MV-4-11 (cell line): ENCODE results near the gene TBC1D32.
"Not testable (repeated sequence)": the region's sequence is repeated elsewhere in the genome, so short reads cannot be mapped to it uniquely, and the experiment has no call there.

ENCODE experiments used
- DNase-seq: peaks from one replicate; lab custom pipeline; 2025; lab: John Stamatoyannopoulos, UW

The TBC1D32 gene

GRCh38 chr6:121319603-121320002 lies 14.7 kb downstream of the TBC1D32 start:
- DNase-seq = no peak

GRCh38 chr6:121319112-121319553 lies 15.1 kb downstream of the TBC1D32 start:
- no peak for DNase-seq

DNA sequence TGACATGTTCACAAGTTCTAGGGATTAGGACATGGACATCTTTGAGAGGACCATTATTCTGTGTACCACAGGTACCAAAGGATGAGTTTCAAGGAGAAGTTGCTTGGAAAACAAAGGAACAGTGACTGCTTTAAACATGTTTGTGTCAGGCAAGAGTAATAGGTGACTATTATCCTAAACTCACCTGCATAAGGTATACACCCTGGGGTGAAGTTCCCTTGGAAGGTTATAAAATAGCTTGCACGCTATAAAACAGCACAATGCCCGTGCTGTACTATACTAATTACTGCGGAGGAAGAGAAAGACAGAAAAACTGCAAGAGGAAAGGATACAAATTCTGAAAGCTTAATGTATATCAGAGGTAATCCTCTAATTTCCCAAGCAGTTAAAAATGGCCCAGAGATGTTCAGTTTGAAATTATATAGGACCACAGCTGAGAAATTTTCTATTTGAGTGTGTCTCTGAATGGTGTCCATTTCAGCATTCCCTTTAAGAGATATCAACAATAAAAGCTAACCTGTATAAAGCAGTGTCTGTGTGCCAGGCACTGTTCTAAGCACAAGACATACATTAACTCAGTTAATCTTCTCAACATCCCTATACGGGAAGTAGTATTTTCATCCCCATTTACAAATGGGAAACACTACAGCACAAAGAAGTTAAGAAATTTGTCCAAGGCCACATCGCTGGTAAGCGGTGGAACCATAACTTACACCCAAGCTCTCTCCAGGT lies 19.7 kb downstream of the TBC1D32 start:
- DNase-seq = no peak

DNA sequence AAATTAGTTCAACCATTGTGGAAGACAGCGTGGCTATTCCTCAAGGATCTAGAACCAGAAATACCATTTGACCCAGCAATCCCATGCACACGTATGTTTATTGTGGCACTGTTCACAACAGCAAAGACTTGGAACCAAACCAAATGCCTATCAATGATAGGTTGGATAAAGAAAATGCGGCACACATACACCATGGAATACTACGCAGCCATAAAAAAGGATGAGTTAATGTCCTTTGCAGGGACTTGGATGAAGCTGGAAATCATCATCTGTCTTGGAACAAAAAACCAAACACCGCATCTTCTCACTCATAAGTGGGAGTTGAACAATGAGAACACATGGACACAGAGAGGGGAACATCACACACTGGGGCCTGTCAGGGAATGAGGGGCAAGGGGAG lies 22.5 kb downstream of the TBC1D32 start:
- DNase-seq = not testable (repeated sequence)

DNA sequence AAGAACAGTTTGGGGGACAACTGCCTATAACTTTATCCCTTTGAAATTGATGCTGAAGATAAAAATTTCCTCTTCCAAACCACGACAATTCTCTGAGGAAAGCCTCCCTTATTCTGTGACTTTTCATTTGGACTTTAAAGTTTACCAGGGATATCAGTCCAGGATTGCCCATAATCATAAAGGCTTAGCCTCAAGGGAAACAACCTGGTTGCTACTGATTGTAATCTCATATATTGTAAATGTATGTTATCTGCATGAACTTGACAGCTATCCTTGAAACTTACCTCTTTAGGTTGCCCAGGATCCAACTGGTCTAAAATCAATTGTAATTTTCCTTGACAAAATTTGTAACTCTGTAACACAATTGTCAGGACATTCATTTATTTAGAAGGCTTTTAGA lies 23.8 kb downstream of the TBC1D32 start:
- no peak for DNase-seq

DNA sequence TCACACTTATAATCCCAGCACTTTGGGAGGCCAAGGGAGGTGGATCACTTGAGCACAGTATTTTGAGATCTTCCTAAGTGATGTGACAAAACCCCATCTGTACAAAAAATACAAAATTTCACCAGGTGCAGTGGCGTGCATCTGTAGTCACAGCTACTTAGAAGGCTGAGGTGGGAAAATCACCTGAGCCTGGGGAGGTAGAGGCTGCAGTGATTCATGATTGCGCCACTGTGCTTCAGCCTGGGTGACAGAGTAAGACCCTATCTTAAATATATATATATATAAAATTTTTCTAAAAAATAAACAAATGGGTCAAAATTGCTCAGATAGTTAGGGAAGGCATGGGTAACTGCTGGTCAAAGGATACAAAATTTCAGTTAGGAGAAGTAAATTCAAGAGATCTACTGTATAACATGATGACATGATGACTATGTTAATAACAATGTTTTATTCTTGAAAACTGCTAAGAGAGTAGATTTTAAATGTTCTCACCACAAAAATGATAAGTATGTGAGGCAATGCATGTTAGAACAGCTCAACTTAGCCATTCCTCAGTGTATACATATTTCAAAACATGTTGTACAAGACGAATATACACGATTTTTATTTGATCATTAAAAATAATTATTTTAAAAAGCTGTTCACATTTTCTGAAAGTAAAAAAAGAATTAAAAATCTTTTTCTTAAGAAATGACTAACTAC lies 24.4 kb downstream of the TBC1D32 start:
- DNase-seq = no peak

GRCh38 chr6:121305957-121306607 lies 28.2 kb downstream of the TBC1D32 start:
- peak; percentile 41 for DNase-seq

GRCh38 chr6:121302882-121303281 lies 31.4 kb downstream of the TBC1D32 start:
- DNase-seq = no peak

DNA sequence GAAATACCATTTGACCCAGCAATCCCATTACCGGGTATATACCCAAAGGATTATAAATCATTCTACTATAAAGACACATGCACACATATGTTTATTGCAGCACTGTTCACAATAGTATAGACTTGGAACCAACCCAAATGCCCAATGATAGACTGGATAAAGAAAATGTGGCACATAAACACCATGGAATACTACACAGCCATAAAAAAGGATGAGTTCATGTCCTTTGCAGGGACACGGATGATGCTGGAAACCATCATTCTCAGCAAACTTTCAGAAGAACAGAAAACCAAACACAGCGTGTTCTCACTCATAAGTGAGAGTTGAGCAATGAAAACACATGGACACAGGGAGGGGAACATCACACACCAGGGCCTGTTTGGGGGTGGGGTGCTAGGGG lies 33.1 kb downstream of the TBC1D32 start:
- not testable (repeated sequence) for DNase-seq

DNA sequence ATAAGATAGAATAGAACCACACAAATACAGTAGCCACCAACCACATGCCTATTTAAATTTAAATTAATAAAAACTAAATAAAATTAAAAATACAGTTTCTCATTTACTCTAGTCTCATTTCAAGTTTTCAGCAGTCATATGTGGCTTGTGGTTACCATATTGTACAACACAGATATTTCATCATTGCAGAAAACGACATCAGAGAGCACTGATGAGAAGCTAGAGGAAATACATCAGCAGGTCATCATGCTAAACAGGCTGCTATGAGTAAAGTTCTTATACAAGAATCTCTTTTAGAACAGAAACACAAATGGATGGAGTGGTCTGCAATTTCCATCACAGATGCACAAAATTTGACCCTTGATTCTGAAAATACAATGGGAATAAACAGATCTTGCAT lies 36.6 kb downstream of the TBC1D32 start:
- DNase-seq = peak; percentile 90

GRCh38 chr6:121285041-121285440 lies 49.2 kb downstream of the TBC1D32 start:
- DNase-seq = no peak

GRCh38 chr6:121274666-121275295 lies 59.5 kb downstream of the TBC1D32 start:
- peak; percentile 21 for DNase-seq

DNA sequence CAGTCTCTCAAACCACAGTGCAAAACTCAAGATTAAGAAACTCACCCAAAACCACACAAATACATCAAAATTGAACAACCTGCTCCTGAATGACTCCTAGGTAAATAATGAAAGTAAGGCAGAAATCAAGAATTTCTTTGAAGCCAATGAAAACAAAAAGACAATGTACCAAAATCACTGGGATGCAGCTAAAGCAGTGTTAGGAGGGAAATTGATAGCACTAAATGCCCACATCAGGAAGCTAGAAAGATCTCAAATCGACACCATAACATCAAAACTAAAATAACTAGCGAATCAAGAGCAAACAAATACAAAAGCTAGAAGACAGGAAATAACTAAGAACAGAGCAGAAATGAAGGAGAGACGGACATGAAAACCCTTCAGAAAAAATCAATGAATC lies 70.5 kb downstream of the TBC1D32 start:
- DNase-seq = no peak

DNA sequence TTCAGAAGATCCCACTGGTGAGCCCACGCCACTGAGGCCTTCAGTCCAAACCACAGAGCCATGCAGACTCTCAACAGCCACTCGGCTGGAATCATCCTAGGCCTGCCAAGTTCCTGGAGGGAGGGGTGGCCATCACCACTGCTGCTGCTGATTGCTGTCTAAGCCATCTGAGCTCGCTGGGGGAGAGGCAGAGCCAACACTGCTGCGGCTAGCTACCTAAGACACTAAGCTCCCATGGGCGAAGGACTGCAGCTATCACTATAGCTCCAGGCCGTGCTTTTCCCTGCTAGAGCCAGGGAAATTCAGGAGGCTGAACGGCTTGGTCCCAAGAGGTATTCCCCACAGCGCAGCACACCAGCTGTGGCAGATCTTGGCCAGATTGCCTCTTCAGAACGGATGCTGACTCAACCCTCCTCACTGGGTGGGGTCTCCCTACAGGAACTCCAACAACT lies 73.6 kb downstream of the TBC1D32 start:
- no peak for DNase-seq

DNA sequence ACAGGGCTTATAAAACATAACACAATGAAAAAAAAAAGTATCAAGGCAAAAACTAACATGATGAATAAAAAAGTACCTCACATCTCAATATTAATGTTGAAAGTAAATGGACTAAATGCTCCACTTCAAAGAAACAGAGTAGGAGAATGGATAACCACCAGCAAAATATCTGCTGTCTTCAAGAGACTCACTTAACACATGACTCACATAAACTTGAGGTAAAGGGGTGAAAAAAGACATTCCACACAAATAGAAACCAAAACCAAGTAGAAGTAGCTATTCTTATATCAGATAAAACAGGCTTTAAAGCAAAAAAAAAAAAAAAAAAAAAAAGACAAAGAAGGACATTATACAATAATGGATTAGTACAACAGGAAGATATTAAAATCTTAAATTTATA lies 86.9 kb downstream of the TBC1D32 start:
- peak; percentile 13 for DNase-seq

GRCh38 chr6:121242386-121242785 lies 91.9 kb downstream of the TBC1D32 start:
- DNase-seq = no peak

DNA sequence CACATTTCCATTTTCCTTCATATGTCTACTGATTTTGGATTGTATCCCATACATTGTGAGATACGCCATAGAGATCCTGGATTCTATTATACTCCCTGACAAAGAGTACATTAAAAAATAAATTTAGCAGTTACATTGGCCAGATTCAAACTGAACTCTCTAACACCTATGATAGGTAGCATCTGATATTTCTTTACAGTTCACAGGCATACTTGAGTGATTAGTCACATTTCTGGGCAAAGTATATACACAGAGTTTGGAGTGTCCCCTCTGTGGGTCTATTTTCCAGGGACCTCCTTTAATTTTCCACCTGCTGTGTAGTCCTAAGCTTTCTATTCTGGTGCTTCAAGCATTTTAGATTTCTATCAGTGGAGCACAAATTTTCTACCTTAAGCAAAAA lies 96.4 kb downstream of the TBC1D32 start:
- DNase-seq = no peak

DNA sequence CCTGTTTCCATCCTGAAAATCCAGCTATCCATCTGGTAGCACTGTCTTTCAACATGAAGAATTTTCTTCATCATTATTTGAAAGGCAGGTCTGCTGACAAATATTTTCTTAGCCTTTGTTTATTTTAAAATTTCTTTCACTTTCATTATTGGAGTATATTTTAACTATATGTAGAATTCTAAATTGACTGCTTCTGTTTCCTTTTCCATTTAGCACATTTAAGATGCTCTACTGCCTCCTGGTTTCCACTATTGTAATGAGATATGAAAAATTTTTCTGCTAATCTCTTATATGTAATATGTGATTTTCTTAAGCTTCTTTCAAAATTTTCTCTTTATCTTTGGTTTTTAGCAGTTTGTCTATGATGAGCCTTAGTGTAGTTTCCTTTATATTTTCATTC lies 97.3 kb downstream of the TBC1D32 start:
- no peak for DNase-seq

DNA sequence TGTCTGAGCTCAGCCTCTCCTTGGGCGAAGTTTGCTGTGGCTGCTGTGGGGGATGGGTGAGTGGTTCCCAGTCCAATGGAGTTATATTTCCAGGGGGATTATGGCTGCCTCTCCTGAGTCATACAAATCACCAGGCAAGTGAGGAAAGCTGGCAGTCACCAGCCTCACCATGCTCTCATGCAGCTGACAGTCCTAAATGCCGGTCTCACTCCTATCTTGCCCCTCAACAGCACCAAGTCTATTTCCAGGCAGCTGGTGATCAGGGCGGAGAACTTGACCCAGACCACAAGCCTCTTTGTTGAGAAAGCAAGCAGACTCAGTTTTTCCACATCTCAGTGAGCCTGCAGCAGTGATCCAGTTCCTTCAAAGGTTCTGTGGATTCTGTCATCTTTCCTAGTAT lies 98.9 kb downstream of the TBC1D32 start:
- no peak for DNase-seq

DNA sequence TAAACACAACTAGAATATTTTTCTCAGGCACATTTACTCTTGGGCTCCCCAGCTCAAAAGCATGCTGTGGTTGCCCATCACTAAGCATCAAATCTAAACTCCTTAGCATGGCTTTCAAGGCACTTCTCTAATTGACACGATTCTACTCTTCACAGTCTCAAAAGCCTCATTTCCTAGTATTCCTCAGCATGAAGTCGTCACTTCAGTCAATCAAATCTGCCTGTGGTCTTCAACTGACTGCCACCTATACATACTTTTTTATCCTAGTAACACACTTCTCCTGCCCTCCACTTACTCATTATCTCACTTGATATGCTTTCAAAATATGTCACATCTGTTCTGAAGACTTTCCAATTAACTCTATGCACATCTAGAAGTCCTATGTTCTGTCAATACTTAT lies 110.3 kb downstream of the TBC1D32 start:
- no peak for DNase-seq

- DNase-seq = no peak
These were observed 111.1 kb downstream of the TBC1D32 start for GRCh38 chr6:121223212-121223611.

DNA sequence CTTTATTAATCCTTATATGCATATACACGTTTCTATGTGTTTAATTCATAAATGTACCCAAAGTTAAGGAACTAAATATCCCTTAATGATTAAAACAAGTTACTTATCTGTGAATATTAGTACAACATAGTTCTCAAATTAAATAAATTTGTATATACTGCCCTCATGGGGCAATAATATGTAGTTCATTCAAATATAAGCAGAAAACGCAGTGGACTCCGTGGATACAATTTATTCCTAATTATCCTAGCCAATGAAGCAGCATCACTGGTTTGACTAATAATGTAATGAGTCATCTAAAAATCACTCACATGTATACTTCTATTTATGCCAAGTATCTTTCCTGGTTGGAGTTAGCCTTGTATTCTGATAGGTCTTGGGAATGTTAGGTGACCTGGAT lies 111.6 kb downstream of the TBC1D32 start:
- no peak for DNase-seq

DNA sequence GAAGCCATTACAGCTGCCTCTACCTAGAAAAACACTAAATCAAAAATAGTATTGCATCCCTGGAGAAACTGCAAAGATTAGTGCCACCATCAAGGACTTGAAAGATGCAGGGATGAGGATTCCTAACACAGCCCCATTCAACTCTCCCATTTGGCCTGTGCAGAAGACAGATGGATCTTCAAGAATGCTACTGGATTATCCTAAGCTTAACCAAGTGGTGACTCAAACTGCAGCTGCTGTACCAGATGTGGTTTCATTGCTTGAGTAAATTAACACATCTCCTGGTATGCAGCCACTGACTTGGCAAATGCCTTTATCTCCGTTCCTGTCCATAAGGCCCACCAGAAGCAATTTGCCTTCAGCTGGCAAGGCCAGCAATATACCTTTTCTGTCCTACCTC lies 117.4 kb downstream of the TBC1D32 start:
- DNase-seq = no peak
